Karpas-422 (cell line): ENCODE results near the gene NELFCD. TPM values are rescaled to one million over a fixed set of nuclear protein-coding genes. Genes with fewer than 3 reads are reported as not detected.
A peak's percentile ranks its signal among the peaks of the same experiment; 100 is the strongest.
"Not testable (repeated sequence)": the region's sequence is repeated elsewhere in the genome, so short reads cannot be mapped to it uniquely, and the experiment has no call there.

Source experiments
- DNase-seq: peaks from one replicate; pipeline ENCODE4 v3.0.0-alpha.2; 2015
- H2AFZ ChIP-seq: fragments of 200-600 bp; sonication (generic); 2 replicates; pipeline ENCODE4 v1.6.1; 2014; ENCODE audit warnings: antibody characterized with exemption, low read length, mixed read lengths
- H3K27ac ChIP-seq: fragments of 200-600 bp; sonication (generic); 2 replicates; pipeline ENCODE4 v1.5.1; 2014; ENCODE audit warnings: mild to moderate bottlenecking, low read length, moderate library complexity
- H3K27me3 ChIP-seq: fragments of 200-600 bp; sonication (generic); 2 replicates; pipeline ENCODE4 v1.6.1; 2014; ENCODE audit warnings: low read length, mixed read lengths
- H3K36me3 ChIP-seq: fragments of 200-600 bp; sonication (generic); 2 replicates; pipeline ENCODE4 v1.6.1; 2014; ENCODE audit warnings: low read length, mixed read lengths; ENCODE audit not compliant: insufficient read depth
- H3K4me1 ChIP-seq: fragments of 200-600 bp; sonication (generic); 2 replicates; pipeline ENCODE4 v1.6.1; 2014; ENCODE audit warnings: mild to moderate bottlenecking, low read length, mixed read lengths
- H3K4me2 ChIP-seq: fragments of 200-600 bp; sonication (generic); 2 replicates; pipeline ENCODE4 v1.6.1; 2014; ENCODE audit warnings: low read length, low read depth, mild to moderate bottlenecking; ENCODE audit not compliant: poor library complexity, severe bottlenecking
- H3K4me3 ChIP-seq: fragments of 200-600 bp; sonication (generic); 2 replicates; pipeline ENCODE4 v1.5.1; 2014; ENCODE audit warnings: mild to moderate bottlenecking, antibody characterized with exemption, low read length, mixed read lengths
- H3K79me2 ChIP-seq: fragments of 200-600 bp; sonication (generic); 2 replicates; pipeline ENCODE4 v1.6.1; 2014; ENCODE audit warnings: mild to moderate bottlenecking, low read length, mixed read lengths
- H3K9ac ChIP-seq: fragments of 200-600 bp; sonication (generic); 2 replicates; pipeline ENCODE4 v1.6.0; 2014; ENCODE audit warnings: low read length
- H3K9me2 ChIP-seq: fragments of 200-600 bp; sonication (generic), shearing (Covaris generic); replicated peaks from 2 replicates; pipeline ENCODE4 v1.6.0; 2014; ENCODE audit warnings: mild to moderate bottlenecking, low read length, moderate library complexity; ENCODE audit not compliant: insufficient read depth
- H3K9me3 ChIP-seq: fragments of 300-700, 200-600 bp; sonication (generic); 2 replicates; pipeline ENCODE4 v1.6.1; 2014; ENCODE audit warnings: low read length, mixed read lengths
- H4K20me1 ChIP-seq: fragments of 200-600 bp; sonication (generic); 2 replicates; pipeline ENCODE4 v1.6.1; 2014; ENCODE audit warnings: mild to moderate bottlenecking, antibody characterized with exemption, low read length, low read depth; ENCODE audit not compliant: insufficient read depth
- total RNA-seq: library from RNA; depleted of rRNA; stranded (reverse); fragments of >200 nt; shearing (Covaris generic); gene quantifications from 2 replicates; pipeline ENCODE4 v1.2.3, GENCODE V29; 2014; ENCODE audit warnings: low replicate concordance

Gene NELFCD
- total RNA-seq, 1 experiment from 2014 or later: 51.3 TPM

- Histone ChIP-seq H3K9me3 (no peaks in the 10 kb centered on the region), H3K79me2 (no peaks in the 10 kb centered on the region), H3K4me1 (peaks cover 5% of the 10 kb centered on the region), H3K9me2 (no peaks in the 10 kb centered on the region), H3K4me2 (no peak overlapping the region), H3K36me3 (no peaks in the 10 kb centered on the region), H3K27me3 (no peaks in the 10 kb centered on the region), H3K4me3 (no peak overlapping the region), H4K20me1 (no peaks in the 10 kb centered on the region), H3K9ac (no peak overlapping the region), H3K27ac (no peak overlapping the region), H2AFZ (no peak overlapping the region)
- peak; percentile 51 for DNase-seq
Measured at GRCh38 chr20:58945965-58946631, 35.0 kb upstream of the NELFCD start.

GRCh38 chr20:58947797-58948388 is 33.2 kb upstream of the NELFCD start:
- not testable (repeated sequence) for H3K4me1 ChIP-seq, H3K27ac ChIP-seq, H2AFZ ChIP-seq, H3K36me3 ChIP-seq, H4K20me1 ChIP-seq, H3K9ac ChIP-seq, DNase-seq, H3K27me3 ChIP-seq, H3K4me3 ChIP-seq, H3K4me2 ChIP-seq, H3K79me2 ChIP-seq, H3K9me3 ChIP-seq, H3K9me2 ChIP-seq

- H3K36me3 ChIP-seq: no peaks in the 10 kb centered on the region
- no peaks in the 10 kb centered on the region for H4K20me1 ChIP-seq
- no peak overlapping the region for H3K4me3 ChIP-seq
- no peaks in the 10 kb centered on the region for H3K9me2 ChIP-seq
- peaks cover 5% of the 10 kb centered on the region for H3K4me1 ChIP-seq
- H3K4me2 ChIP-seq: no peak overlapping the region
- H3K79me2 ChIP-seq: no peaks in the 10 kb centered on the region
- no peak for DNase-seq
- no peak overlapping the region for H3K27ac ChIP-seq
- H3K27me3 ChIP-seq: no peaks in the 10 kb centered on the region
- no peak overlapping the region for H3K9ac ChIP-seq
- H2AFZ ChIP-seq: no peak overlapping the region
- H3K9me3 ChIP-seq: no peaks in the 10 kb centered on the region
Measured at GRCh38 chr20:58950603-58951002, 30.5 kb upstream of the NELFCD start.

GRCh38 chr20:58953050-58953449 is 28.0 kb upstream of the NELFCD start:
- Histone ChIP-seq H3K27ac (no peak overlapping the region), H3K4me2 (no peak overlapping the region), H3K4me1 (no peaks in the 10 kb centered on the region), H3K4me3 (no peak overlapping the region), H3K79me2 (no peaks in the 10 kb centered on the region), H3K9ac (no peak overlapping the region), H2AFZ (no peak overlapping the region), H3K36me3 (no peaks in the 10 kb centered on the region), H3K9me2 (no peaks in the 10 kb centered on the region), H3K9me3 (no peaks in the 10 kb centered on the region), H4K20me1 (no peaks in the 10 kb centered on the region), H3K27me3 (no peaks in the 10 kb centered on the region)
- no peak for DNase-seq

GRCh38 chr20:58956078-58956477 is 25.0 kb upstream of the NELFCD start:
- Histone ChIP-seq H3K4me3 (no peak overlapping the region), H3K4me2 (no peak overlapping the region), H3K27ac (no peak overlapping the region), H4K20me1 (no peaks in the 10 kb centered on the region), H3K79me2 (no peaks in the 10 kb centered on the region), H3K9me3 (no peaks in the 10 kb centered on the region), H3K9ac (no peak overlapping the region), H3K4me1 (no peaks in the 10 kb centered on the region), H3K36me3 (no peaks in the 10 kb centered on the region), H3K9me2 (no peaks in the 10 kb centered on the region), H3K27me3 (no peaks in the 10 kb centered on the region), H2AFZ (no peak overlapping the region)
- DNase-seq: no peak

- Histone ChIP-seq H3K4me2 (no peak overlapping the region), H3K79me2 (no peaks in the 10 kb centered on the region), H4K20me1 (no peaks in the 10 kb centered on the region), H3K9me3 (no peaks in the 10 kb centered on the region), H3K36me3 (no peaks in the 10 kb centered on the region), H3K4me1 (no peaks in the 10 kb centered on the region), H3K27ac (no peak overlapping the region), H3K9me2 (no peaks in the 10 kb centered on the region), H3K9ac (no peak overlapping the region), H2AFZ (no peak overlapping the region), H3K4me3 (no peak overlapping the region), H3K27me3 (no peaks in the 10 kb centered on the region)
- DNase-seq: no peak
Measured at GRCh38 chr20:58959652-58960051, 21.4 kb upstream of the NELFCD start.

GRCh38 chr20:58963060-58963584 is 17.9 kb upstream of the NELFCD start:
- no peaks in the 10 kb centered on the region for H3K79me2 ChIP-seq
- H3K4me1 ChIP-seq: no peaks in the 10 kb centered on the region
- H3K27ac ChIP-seq: no peak overlapping the region
- H3K9me2 ChIP-seq: no peaks in the 10 kb centered on the region
- no peak overlapping the region for H3K4me3 ChIP-seq
- no peaks in the 10 kb centered on the region for H3K36me3 ChIP-seq
- no peak overlapping the region for H2AFZ ChIP-seq
- no peak for DNase-seq
- H4K20me1 ChIP-seq: no peaks in the 10 kb centered on the region
- H3K9me3 ChIP-seq: no peaks in the 10 kb centered on the region
- no peak overlapping the region for H3K9ac ChIP-seq
- no peak overlapping the region for H3K4me2 ChIP-seq
- no peaks in the 10 kb centered on the region for H3K27me3 ChIP-seq

- DNase-seq, H2AFZ ChIP-seq, H3K9me2 ChIP-seq, H3K27me3 ChIP-seq, H4K20me1 ChIP-seq, H3K79me2 ChIP-seq, H3K36me3 ChIP-seq, H3K9ac ChIP-seq, H3K4me1 ChIP-seq, H3K4me3 ChIP-seq, H3K4me2 ChIP-seq, H3K27ac ChIP-seq, H3K9me3 ChIP-seq: not testable (repeated sequence)
Measured at GRCh38 chr20:58963922-58964321, 17.1 kb upstream of the NELFCD start.
